Fibroblast of skin of back (primary cell): ENCODE measurements around the gene KANK2. TPM values are rescaled to one million over a fixed set of nuclear protein-coding genes. Genes with fewer than 3 reads are reported as not detected.
A peak's percentile ranks its signal among the peaks of the same experiment; 100 is the strongest.

Experiments used
- DNase-seq: peaks from one replicate; pipeline ENCODE4 v3.0.0-alpha.2; 2013
- polyA plus RNA-seq, 2 experiments: library from polyadenylated mRNA; unstranded; fragments of 120-200 nt; gene quantifications; one replicate each; pipeline ENCODE4 v1.2.1, GENCODE V29; 2013; ENCODE audit not compliant: insufficient read length in 2 of 2

KANK2 gene
- polyA plus RNA-seq (2013, experiment 1 of 2; ENCODE audit: insufficient read length) = 140 TPM
- polyA plus RNA-seq (2013, experiment 2 of 2; ENCODE audit: insufficient read length) = 234 TPM

- DNase-seq = peak; percentile 76
Observed at GRCh38 chr19:11197291-11198174, at the start of gene KANK2. TSS of gene KANK2 (minus strand) at chr19:11197545. CDS start at chr19:11194511, 3,034 bp downstream.

- no peak for DNase-seq
Observed at GRCh38 chr19:11246941-11247340, 49.6 kb upstream of the KANK2 start.

DNA sequence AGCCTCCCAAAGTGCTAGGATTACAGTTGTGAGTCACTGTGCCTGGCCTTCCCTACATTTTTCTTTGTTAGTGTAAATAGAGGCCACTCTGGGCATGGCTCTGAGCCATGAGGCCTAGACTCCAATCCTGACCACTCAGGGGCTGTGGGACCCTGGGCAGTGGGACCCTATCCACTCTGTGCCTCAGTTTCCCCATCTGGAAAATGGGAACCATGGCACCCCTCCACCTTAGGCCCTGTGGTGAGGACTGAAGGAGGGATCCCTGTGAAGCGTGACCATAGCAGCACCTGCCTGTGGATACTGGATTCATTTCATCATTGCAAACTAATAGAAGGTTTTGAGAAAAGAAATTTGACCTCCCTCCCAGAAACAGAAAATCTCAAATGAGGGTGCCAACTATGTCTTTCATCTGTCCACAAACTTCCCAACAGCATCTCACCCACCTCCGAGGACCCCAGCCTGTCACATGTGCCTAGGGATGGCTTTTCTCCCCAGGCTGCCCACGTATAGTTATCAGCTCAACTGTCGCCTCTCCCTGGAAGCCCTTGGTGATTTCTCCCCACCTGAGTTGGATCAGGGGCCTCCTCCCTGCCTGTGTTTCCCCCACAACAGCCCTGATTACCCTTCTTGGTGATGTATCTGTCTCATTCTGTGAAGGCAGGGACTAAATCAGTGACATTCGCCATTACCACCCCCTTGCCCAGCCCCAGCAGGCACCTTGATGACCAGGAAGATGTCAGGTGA is 47.7 kb upstream of the KANK2 start:
- DNase-seq = no peak

DNA sequence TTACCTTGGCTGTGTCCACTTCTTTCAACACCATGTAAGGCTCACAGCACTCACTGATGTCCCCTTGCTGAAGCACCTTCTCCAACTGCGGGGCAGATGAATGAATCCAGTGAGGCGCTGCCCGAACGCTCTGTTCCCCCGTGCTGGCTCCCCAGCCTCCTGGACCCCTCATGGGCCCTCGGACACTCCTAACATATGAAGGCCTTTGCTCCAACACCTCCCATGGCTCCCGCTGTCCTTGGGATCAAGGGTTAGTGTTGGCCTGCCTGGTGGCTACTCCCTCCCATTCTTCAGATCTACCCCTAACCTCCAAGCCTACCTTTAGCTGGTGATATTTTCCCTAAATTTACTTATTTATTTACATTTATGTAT is 46.4 kb upstream of the KANK2 start:
- no peak for DNase-seq

GRCh38 chr19:11242864-11243797 is 45.8 kb upstream of the KANK2 start:
- DNase-seq = peak; percentile 61

DNA sequence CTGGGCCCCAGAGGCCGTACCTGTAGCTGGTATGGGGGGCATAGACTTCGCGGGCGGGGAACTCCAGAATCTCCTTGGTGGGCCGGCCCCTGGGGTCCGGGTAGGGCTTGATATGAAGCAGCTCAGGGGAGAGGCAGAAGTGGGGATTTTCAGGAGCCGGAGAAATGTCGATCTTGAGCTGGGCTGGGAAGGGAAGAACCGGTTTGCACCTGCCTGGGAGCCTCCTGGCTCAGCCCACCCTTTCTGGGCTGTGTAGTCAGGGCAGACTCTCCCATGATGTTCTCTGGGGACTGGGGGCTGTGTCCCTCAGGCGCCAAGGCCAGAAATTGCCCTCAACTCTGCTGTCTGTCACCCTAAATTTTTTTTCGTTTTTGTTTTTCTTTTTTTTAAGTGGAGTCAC is 44.7 kb upstream of the KANK2 start:
- no peak for DNase-seq

- no peak for DNase-seq
Observed at GRCh38 chr19:11240008-11240444, 42.7 kb upstream of the KANK2 start.

DNA sequence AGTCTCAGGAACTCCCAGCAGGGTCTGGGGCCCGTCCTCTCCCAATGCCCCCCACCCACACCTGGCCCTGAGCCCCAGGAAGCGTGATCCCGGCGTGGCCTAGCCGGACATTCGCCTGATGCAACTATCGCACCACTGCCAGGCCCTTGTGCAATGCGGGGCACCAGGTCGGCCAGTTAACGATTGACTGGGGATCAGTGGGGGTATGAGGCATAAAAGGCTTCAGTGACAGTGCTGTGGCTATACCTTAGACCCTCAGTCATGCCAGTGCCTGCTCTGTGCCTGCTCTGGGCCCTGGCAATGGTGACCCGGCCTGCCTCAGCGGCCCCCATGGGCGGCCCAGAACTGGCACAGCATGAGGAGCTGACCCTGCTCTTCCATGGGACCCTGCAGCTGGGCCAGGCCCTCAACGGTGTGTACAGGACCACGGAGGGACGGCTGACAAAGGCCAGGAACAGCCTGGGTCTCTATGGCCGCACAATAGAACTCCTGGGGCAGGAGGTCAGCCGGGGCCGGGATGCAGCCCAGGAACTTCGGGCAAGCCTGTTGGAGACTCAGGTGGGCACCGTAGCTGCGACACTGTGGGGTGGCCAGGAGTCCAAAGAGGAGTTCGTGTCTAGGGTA is 42.1 kb upstream of the KANK2 start, which contains the start of gene ANGPTL8:
Gene ANGPTL8, plus strand, starts transcription at position 243 of the 624 bp plus-strand sequence. Its CDS starts 19 bp downstream, at position 262.
- no peak for DNase-seq

DNA sequence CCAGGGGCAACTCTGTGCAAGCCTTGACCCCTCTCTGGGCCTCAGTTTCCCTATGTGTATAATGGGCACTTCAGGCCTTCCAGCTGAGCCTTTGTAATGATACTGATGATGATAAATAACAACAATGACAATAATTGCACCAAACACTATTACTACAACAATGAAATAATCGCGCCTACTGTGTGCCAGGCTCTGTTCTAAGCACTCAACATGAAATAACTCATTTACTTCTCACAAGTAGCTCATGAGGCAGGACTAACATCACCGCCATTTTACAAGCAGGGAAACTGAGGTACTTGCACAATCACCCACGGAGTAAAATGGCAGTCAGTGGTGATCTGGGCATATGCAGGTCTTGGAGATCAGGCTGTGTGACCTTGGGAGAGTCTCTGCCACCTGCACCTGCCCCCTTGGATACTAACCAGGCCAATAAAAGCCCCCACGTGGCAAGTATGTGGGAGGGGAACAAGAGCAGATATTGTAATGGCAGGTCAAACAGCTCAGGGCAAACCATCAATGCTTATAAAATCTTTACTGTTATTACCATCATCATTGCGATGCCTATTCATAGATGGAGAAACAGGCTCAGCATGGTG is 41.5 kb upstream of the KANK2 start:
- no peak for DNase-seq

DNA sequence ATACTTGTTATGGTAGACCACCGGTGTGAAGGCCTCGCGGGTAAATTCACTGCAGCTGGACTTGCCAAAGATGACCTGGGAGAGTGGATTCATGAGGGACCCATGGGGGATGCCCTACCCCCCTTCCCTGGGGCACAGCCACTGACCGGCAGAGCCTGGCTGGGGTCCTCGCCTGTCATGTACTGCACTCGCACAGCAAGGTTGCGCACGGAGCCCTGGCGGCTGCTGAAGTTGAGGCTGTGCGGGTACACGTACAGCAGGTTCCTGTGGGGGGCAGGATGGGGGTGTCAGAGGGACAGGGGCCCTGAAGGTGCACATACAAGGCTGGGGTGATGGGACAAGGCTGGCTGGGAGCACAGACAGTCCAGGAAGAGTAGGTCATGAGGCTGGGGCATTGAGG is 40.7 kb upstream of the KANK2 start:
- no peak for DNase-seq

- no peak for DNase-seq
Observed at GRCh38 chr19:11237321-11237720, 40.0 kb upstream of the KANK2 start.

GRCh38 chr19:11236324-11237301 is 39.3 kb upstream of the KANK2 start:
- DNase-seq = no peak

DNA sequence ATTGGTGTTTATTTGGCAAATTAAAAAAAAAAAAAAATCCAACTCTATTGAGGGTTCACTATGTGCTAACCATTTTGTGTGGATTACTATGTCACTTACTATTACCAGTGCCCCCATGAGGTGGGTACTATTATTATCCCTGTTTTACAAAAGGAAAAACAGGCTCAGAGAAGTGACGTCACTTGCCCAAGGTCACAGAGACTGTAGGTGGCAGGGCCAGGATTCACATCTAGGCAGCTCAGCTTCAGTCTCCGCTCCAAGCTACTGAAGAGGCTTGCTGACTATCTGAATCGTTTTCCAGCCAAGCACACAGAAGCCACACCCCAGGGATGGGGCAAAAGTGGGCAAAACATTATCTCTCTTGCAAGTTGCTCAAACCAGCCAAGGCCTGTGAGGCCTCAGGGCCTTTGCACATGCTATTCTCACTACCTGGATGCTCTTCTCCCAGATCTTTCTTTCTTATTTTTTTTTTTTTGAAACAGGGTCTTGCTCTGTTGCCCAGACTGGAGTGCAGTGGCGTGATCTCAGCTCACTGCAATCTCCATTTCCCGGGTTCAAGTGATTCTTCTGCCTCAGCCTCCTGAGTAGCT is 37.2 kb upstream of the KANK2 start:
- no peak for DNase-seq

GRCh38 chr19:11233073-11233472 is 35.7 kb upstream of the KANK2 start:
- DNase-seq = no peak

DNA sequence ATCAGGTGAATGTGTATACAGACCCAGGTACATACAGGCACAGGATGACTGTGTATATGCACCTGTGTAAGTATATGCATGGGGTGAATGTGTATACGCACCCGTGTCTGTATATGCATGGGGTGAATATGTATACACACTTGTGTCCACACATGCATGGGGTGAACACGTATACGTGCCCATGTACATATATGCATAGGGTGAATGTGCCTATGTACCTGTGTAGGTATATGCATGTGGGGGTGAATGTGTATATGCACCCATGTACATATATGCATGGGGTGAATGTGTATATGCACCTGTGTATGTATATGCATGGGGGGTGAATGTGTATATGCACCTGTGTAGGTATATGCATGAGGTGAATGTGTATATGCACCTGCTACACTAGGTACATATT is 35.2 kb upstream of the KANK2 start:
- DNase-seq = no peak

DNA sequence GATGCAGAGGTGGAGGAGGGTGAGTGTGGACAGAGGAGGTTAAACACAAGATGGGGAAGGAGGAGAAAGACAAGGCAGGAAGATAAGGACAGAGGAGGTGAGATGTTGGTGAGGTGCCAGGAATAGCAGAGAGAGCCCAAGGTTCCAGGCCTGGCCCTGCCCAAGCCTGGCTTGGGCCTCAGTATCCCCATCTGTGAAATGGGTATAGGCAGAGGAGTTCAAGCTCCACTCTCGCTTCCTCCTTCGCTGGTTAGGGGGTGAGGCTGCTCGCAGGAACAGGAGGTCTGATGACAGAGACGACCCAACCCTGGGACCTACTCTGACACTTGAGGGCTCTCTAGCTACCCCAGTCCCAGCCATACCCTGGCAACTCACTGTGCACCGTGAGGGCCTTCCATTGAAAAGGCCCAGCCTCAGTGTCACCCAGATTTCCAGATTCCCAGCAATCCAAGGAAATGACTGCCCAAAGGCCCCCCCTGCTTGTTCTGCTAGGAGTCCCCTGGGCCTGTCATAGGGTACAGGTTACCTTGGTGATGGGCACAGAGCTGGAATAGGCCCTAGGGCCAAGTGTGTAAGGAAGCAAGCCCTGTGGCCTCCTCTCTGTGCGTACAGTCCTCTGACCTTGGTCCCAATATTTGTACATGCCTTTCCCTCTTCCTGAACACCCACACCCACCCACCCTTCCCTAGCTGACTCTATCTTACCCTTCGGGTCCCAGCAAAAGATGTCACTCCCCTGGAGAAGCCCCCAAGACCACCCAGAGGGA is 33.5 kb upstream of the KANK2 start:
- no peak for DNase-seq

GRCh38 chr19:11227195-11227886 is 30.0 kb upstream of the KANK2 start:
- no peak for DNase-seq

GRCh38 chr19:11226716-11227166 is 29.4 kb upstream of the KANK2 start:
- no peak for DNase-seq
